GM23338 (cell line): ENCODE results near the gene MED28.

Experiments used
- CTCF ChIP-seq, 2 experiments: fragments of 200-600 bp in 1 of 2; sonication (generic) in 1 of 2; conservative IDR thresholded peaks; 2 replicates each; pipeline versions ENCODE4 v1.5.1 to v1.6.1; 2016 to 2017; ENCODE audit warnings: antibody characterized with exemption in 2 of 2, low read depth in 2 of 2, mild to moderate bottlenecking in 2 of 2, moderate library complexity in 1 of 2
- ETS1 ChIP-seq: IDR thresholded peaks from 2 replicates; pipeline ENCODE4 v1.6.1; 2016; ENCODE audit warnings: antibody characterized with exemption
- EZH2 ChIP-seq: fragments of 200-600 bp; sonication (generic); IDR thresholded peaks from one replicate; pipeline ENCODE4 v1.8.0; 2017; ENCODE audit warnings: antibody characterized with exemption, mild to moderate bottlenecking, low read depth; ENCODE audit not compliant: unreplicated experiment
- EZH2phosphoT487 ChIP-seq: fragments of 200-600 bp; sonication (generic); IDR thresholded peaks from one replicate; pipeline ENCODE4 v1.8.1; 2018; ENCODE audit warnings: antibody characterized with exemption; ENCODE audit not compliant: unreplicated experiment
- JUNB ChIP-seq: IDR thresholded peaks from one replicate; pipeline ENCODE4 v1.6.1; 2016; ENCODE audit warnings: antibody characterized with exemption; ENCODE audit not compliant: unreplicated experiment
- POLR2AphosphoS5 ChIP-seq: IDR thresholded peaks from 2 replicates; pipeline ENCODE4 v1.6.1; 2016; ENCODE audit warnings: antibody characterized with exemption, low read depth
- REST ChIP-seq: IDR thresholded peaks from one replicate; pipeline ENCODE4 v1.6.1; 2018; ENCODE audit warnings: antibody characterized with exemption; ENCODE audit not compliant: unreplicated experiment
- STAT1 ChIP-seq: IDR thresholded peaks from one replicate; pipeline ENCODE4 v1.6.1; 2016; ENCODE audit warnings: antibody characterized with exemption; ENCODE audit not compliant: unreplicated experiment
- ZNF114 ChIP-seq: fragments of 250-450 bp; sonication (Bioruptor Pico); IDR thresholded peaks from 2 replicates; pipeline ENCODE4 v1.5.0; 2020; ENCODE audit warnings: mild to moderate bottlenecking, moderate library complexity

- TF ChIP-seq POLR2AphosphoS5 = no peak
- no peak for TF ChIP-seq CTCF (conservative IDR thresholded peaks at IDR 0.05; ENCODE audit: low read depth in 2 of 2)
- TF ChIP-seq EZH2 = no peak
- no peak for TF ChIP-seq ZNF114 (CRISPR knock-in tag)
- no peak for TF ChIP-seq STAT1
- TF ChIP-seq JUNB = no peak
- no peak for TF ChIP-seq REST
- TF ChIP-seq ETS1 = no peak
- no peak for TF ChIP-seq EZH2phosphoT487
These were observed 52.8 kb downstream of the MED28 start for GRCh38 chr4:17667253-17667652.
